ENCODE measurements around the gene MYL4.

DNA sequence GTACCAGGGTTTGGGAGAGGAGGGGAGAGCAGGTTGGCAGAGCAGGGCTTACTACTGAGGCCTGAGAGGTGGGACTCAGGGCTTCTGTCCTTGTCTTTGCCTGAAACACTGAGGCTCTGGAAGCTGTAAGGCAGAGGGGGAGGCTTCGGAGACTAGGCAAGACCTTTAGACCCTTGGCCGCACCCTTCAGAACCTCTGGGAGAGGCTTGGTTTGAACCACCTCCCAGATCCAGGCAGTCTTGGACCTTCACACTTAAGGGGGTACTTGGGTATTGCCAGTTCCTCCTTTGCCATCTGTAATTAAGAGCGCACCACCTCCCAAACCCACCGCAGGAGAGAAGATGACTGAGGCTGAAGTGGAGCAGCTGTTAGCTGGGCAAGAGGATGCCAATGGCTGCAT is 12.9 kb downstream of the MYL4 start:
- TF ChIP-seq POLR2A (IDR thresholded peaks at IDR 0.05; ENCODE audit: low read depth, low read length) (no peak), POLR2AphosphoS5 (IDR thresholded peaks at IDR 0.05; ENCODE audit: low read depth, low read length) (no peak), TAF1 (IDR thresholded peaks at IDR 0.05; ENCODE audit: low read depth, low read length) (no peak), POU2F2 (IDR thresholded peaks at IDR 0.05; ENCODE audit: low read depth, low read length) (no peak)
